Calu3 (cell line): ENCODE measurements around the gene PCNX1. TPM values are rescaled to one million over a fixed set of nuclear protein-coding genes. Genes with fewer than 3 reads are reported as not detected.
"Not testable (repeated sequence)": the region's sequence is repeated elsewhere in the genome, so short reads cannot be mapped to it uniquely, and the experiment has no call there.

ENCODE experiments used
- BruUV-seq: library from RNA; stranded (reverse); fragments of 400-500 nt; replicated peaks from 2 replicates; lab custom pipeline; 2021; lab: Mats Ljungman, UMichigan
- CTCF ChIA-PET: fragments of 300-600 bp; sonication (Branson Sonifier 250); formaldehyde crosslinking; loops from one replicate; lab custom pipeline; 2022; ENCODE audit warnings: antibody characterized with exemption; lab: Charles Lee
- DNase-seq: peaks from one replicate; pipeline ENCODE4 v3.0.0; 2022
- H3K27ac Mint-ChIP-seq: one replicate; pipeline ENCODE4 v1.8.0; 2022; ENCODE audit warnings: mixed read lengths; ENCODE audit not compliant: unreplicated experiment
- H3K27me3 Mint-ChIP-seq: one replicate; pipeline ENCODE4 v1.8.0; 2022; ENCODE audit warnings: mixed read lengths; ENCODE audit not compliant: unreplicated experiment
- H3K36me3 Mint-ChIP-seq: one replicate; pipeline ENCODE4 v1.8.0; 2022; ENCODE audit warnings: mild to moderate bottlenecking, moderate library complexity, mixed read lengths; ENCODE audit not compliant: insufficient read depth, unreplicated experiment
- H3K4me1 Mint-ChIP-seq: one replicate; pipeline ENCODE4 v1.8.0; 2022; ENCODE audit warnings: mild to moderate bottlenecking, low read depth, mixed read lengths; ENCODE audit not compliant: unreplicated experiment
- H3K4me3 Mint-ChIP-seq: one replicate; pipeline ENCODE4 v1.8.0; 2022; ENCODE audit warnings: mild to moderate bottlenecking, low read depth, moderate library complexity, mixed read lengths; ENCODE audit not compliant: unreplicated experiment
- H3K9me3 Mint-ChIP-seq: one replicate; pipeline ENCODE4 v1.8.0; 2022; ENCODE audit warnings: low read depth, mixed read lengths; ENCODE audit not compliant: unreplicated experiment
- CTCF ChIP-seq: fragments of 200-600 bp; IDR thresholded peaks from one replicate; pipeline ENCODE4 v1.8.0; 2022; ENCODE audit warnings: antibody characterized with exemption; ENCODE audit not compliant: unreplicated experiment
- intact Hi-C: fragments of 100-400 bp; cut with micrococcal nuclease; formaldehyde crosslinking; loops from one replicate; pipeline ENCODE4 v1.10.0; 2022; ENCODE audit not compliant: unreplicated experiment
- total RNA-seq: library from RNA; stranded (reverse); gene quantifications from 2 replicates; pipeline ENCODE4 v1.2.3, GENCODE V29; 2022

The PCNX1 gene
- total RNA-seq, 1 experiment from 2014 or later, result 34.1 TPM

- no peak for DNase-seq
- Mint-ChIP-seq H3K9me3 (no peaks in the 10 kb centered on the region), H3K27me3 (no peaks in the 10 kb centered on the region), H3K4me1 (peaks cover 8% of the 10 kb centered on the region), H3K36me3 (no peaks in the 10 kb centered on the region), H3K27ac (no peak overlapping the region), H3K4me3 (no peak overlapping the region)
- intact Hi-C loops, result no loop called here
- CTCF ChIA-PET, result no interaction called here
- BruUV-seq, result no TSS peak
- TF ChIP-seq CTCF, result no peak
These were observed 106.4 kb downstream of the PCNX1 start for GRCh38 chr14:71013551-71014192.

- H3K36me3 Mint-ChIP-seq, BruUV-seq, intact Hi-C loops, H3K4me1 Mint-ChIP-seq, H3K9me3 Mint-ChIP-seq, H3K27ac Mint-ChIP-seq, CTCF ChIA-PET, H3K4me3 Mint-ChIP-seq, H3K27me3 Mint-ChIP-seq, DNase-seq: not testable (repeated sequence)
These were observed 112.7 kb downstream of the PCNX1 start for GRCh38 chr14:71019917-71020316.

- Mint-ChIP-seq H3K4me3 (no peak overlapping the region), H3K36me3 (no peaks in the 10 kb centered on the region), H3K9me3 (no peaks in the 10 kb centered on the region), H3K27ac (no peak overlapping the region), H3K4me1 (peaks cover 9% of the 10 kb centered on the region), H3K27me3 (no peaks in the 10 kb centered on the region)
- no TSS peak for BruUV-seq
- TF ChIP-seq CTCF, result no peak
- no peak for DNase-seq
- intact Hi-C loops, result no loop called here
- CTCF ChIA-PET, result no interaction called here
These were observed 114.2 kb downstream of the PCNX1 start for GRCh38 chr14:71021347-71022011.

GRCh38 chr14:71022012-71022869, 115.0 kb downstream of the PCNX1 start:
- CTCF ChIA-PET, result no interaction called here
- no peak for DNase-seq

More at GRCh38 chr14:71022012-71022869, 115.0 kb downstream of the PCNX1 start:
- Mint-ChIP-seq H3K9me3 (no peaks in the 10 kb centered on the region), H3K27ac (no peak overlapping the region), H3K27me3 (no peaks in the 10 kb centered on the region), H3K36me3 (no peaks in the 10 kb centered on the region), H3K4me3 (no peak overlapping the region), H3K4me1 (peaks cover 9% of the 10 kb centered on the region)
- BruUV-seq, result no TSS peak
- intact Hi-C loops, result no loop called here
- no peak for TF ChIP-seq CTCF
